ENCODE data around the gene SBF2. TPM values are rescaled to one million over a fixed set of nuclear protein-coding genes. Genes with fewer than 3 reads are reported as not detected.

Gene SBF2
- total RNA-seq, 4 donors from 2014 or later: 19.3 to 28.1 (median 25.8) TPM

DNA sequence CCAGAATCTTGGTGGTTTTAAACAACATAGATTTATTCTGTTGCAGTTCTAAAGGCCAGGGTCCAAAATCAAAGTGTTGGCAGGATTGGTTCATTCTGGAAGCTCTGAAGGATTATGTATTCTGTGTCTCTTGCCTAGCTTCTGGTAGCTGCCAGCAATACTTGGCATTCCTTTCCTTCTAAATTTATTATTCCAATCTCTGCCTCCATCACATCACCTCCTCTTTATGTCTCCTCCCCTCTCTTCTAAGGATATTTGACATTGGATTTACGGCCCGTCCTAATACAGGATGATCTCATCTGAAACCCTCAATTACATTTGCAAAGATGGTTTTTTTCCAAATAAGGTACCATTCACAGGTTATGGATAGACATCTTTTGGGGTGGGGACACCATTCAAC, 186.5 kb downstream of the SBF2 start:
- TF ChIP-seq POLR2A (IDR thresholded peaks at IDR 0.05): no peak
- TF ChIP-seq, protein P1, sequence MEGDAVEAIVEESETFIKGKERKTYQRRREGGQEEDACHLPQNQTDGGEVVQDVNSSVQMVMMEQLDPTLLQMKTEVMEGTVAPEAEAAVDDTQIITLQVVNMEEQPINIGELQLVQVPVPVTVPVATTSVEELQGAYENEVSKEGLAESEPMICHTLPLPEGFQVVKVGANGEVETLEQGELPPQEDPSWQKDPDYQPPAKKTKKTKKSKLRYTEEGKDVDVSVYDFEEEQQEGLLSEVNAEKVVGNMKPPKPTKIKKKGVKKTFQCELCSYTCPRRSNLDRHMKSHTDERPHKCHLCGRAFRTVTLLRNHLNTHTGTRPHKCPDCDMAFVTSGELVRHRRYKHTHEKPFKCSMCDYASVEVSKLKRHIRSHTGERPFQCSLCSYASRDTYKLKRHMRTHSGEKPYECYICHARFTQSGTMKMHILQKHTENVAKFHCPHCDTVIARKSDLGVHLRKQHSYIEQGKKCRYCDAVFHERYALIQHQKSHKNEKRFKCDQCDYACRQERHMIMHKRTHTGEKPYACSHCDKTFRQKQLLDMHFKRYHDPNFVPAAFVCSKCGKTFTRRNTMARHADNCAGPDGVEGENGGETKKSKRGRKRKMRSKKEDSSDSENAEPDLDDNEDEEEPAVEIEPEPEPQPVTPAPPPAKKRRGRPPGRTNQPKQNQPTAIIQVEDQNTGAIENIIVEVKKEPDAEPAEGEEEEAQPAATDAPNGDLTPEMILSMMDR (IDR thresholded peaks at IDR 0.05 in 4 of 5, conservative IDR thresholded peaks at IDR 0.05 in 1 of 5): no peak
- intact Hi-C loops (cut with DNase I; ENCODE audit: low total_unique reads): no loop called here
- no peaks in the 10 kb centered on the region for H3K27me3 ChIP-seq
- no peak overlapping the region for H3K27ac ChIP-seq
- DNase-seq (no peak), ATAC-seq (no peak)
- H3K36me3 ChIP-seq: no peaks in the 10 kb centered on the region
- no peak overlapping the region for H3K4me3 ChIP-seq
- H3K4me1 ChIP-seq: peaks cover 21 to 28% of the 10 kb centered on the region in 2 donors
- H3K9me3 ChIP-seq: no peaks in the 10 kb centered on the region
- in situ Hi-C loops (cut with MboI; ENCODE audit: low sequenced_read_pairs in 4 of 4): loop anchor here in 1 of 4 donors (25.0 kb wide), 1 partner anchor 205 kb away; the partner anchor contains the start of gene ADM

DNA sequence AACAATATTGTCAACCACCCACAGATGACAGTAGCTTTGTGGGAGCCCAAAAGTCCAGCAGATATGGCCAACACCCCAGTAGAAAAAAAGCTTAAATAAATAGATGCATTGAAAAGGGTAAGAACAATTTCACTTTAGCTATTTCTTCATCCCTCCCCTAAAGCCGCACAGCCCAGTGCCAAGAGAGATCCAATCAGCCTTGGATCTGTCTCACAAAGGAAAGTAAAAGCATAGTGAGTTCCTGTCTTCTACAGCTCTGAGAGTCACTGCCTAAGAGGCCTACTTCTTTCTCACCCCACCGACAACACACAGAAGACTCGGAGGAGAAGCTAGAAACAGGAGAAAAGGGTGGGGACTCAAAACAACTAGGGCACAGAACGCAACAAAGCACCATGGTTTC, 196.4 kb downstream of the SBF2 start:
- in situ Hi-C loops (cut with MboI; ENCODE audit: low sequenced_read_pairs in 4 of 4): no loop called here
- no peak for DNase-seq

DNA sequence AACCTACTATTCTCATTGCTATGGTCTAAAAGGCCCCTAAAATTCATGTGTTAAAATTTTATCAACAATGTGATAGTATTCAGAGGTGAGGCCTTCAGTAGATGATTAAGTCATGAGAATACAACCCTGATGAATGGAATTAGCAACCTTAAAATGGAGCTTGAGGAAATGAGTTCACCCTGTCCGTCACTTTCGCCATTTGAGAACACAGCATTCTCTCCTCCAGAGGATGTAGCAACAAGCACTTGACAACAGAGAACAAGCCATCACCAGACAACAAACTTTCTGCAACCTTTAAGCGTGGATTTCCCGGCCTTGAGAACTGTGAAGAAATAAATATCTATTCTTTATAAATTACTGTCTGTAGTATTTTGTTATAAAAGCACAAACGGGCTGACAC, 197.0 kb downstream of the SBF2 start:
- in situ Hi-C loops (cut with MboI; ENCODE audit: low sequenced_read_pairs in 4 of 4): no loop called here
- Histone ChIP-seq H3K4me1 (no peaks in the 10 kb centered on the region), H3K4me3 (no peak overlapping the region), H3K27ac (no peak overlapping the region), H3K36me3 (peaks cover 0 to 10% of the 10 kb centered on the region in 2 donors), H3K9me3 (peaks cover 0 to 9% (median 0%) of the 10 kb centered on the region in 3 donors), H3K27me3 (no peaks in the 10 kb centered on the region)
- TF ChIP-seq, protein P1 (IDR thresholded peaks at IDR 0.05 in 4 of 5, conservative IDR thresholded peaks at IDR 0.05 in 1 of 5): no peak
- TF ChIP-seq POLR2A (IDR thresholded peaks at IDR 0.05): no peak
- intact Hi-C loops (cut with DNase I; ENCODE audit: low total_unique reads): no loop called here
- ATAC-seq: peak in 1 of 2 donors; percentile 41
- no peak for DNase-seq

More for the DNA sequence above, 196.4 kb downstream of the SBF2 start:
- no peak for ATAC-seq
- intact Hi-C loops (cut with DNase I; ENCODE audit: low total_unique reads): no loop called here
- H3K4me3 ChIP-seq: no peak overlapping the region
- H3K9me3 ChIP-seq: peaks cover 0 to 9% (median 0%) of the 10 kb centered on the region in 3 donors
- H3K27ac ChIP-seq: no peak overlapping the region
- no peaks in the 10 kb centered on the region for H3K27me3 ChIP-seq
- H3K4me1 ChIP-seq: no peaks in the 10 kb centered on the region
- H3K36me3 ChIP-seq: peaks cover 0 to 10% of the 10 kb centered on the region in 2 donors
- TF ChIP-seq POLR2A (IDR thresholded peaks at IDR 0.05): no peak
- TF ChIP-seq, protein P1 (IDR thresholded peaks at IDR 0.05 in 4 of 5, conservative IDR thresholded peaks at IDR 0.05 in 1 of 5): no peak

DNA sequence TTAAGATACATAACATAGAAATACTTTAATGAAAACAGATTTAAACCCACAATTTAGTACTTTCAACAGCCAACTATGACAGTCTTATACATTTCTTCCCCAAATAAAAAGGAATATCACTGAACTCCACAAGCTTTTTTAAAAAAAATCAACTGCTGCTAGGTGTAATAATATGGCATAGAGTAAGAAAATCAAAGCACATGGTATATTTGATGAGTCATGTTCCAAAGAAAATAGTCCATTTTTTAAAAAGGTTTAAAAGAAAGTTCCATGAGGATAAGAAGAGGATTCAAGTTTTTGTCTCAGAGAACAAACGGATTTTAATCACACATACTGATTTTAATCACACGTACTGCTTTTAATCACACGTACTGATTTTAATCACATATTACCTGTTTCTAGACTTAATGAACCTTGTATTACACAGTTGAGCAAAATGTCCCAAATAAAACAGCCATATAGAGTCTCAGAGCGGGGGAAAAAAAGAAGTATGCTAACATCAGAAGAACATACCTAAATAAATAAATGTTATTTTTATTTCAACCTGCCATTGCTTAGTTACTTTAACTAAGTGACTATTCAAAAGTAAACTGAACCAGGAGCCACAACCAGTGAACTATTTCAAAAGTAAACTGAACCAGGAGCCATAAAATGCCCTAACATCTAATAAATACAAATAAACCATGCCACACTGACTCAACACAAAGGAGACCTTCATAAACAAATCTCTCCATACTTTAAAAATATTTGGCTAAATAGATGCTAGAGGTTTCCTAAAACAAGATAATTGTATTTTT, 198.4 kb downstream of the SBF2 start:
- in situ Hi-C loops (cut with MboI; ENCODE audit: low sequenced_read_pairs in 4 of 4): no loop called here
- TF ChIP-seq POLR2A (IDR thresholded peaks at IDR 0.05): no peak
- TF ChIP-seq, protein P1 (IDR thresholded peaks at IDR 0.05 in 4 of 5, conservative IDR thresholded peaks at IDR 0.05 in 1 of 5): no peak

More for the DNA sequence above, 198.4 kb downstream of the SBF2 start:
- no peak overlapping the region for H3K27ac ChIP-seq
- H3K27me3 ChIP-seq: no peaks in the 10 kb centered on the region
- H3K4me1 ChIP-seq: no peaks in the 10 kb centered on the region
- no peak for DNase-seq
- ATAC-seq: no peak
- intact Hi-C loops (cut with DNase I; ENCODE audit: low total_unique reads): no loop called here
- peaks cover 0 to 9% (median 0%) of the 10 kb centered on the region in 3 donors for H3K9me3 ChIP-seq
- H3K4me3 ChIP-seq: no peak overlapping the region
- H3K36me3 ChIP-seq: peaks cover 0 to 9% of the 10 kb centered on the region in 2 donors

Data from gastrocnemius medialis (tissue), 4 donors.